Activated CD8-positive, alpha-beta memory T cell treated with anti-CD3 and anti-CD28 coated beads, Interleukin-2, amount 50 U/mL, for 1 hour (primary cell): ENCODE results near the gene AOPEP.
A peak's percentile ranks its signal among the peaks of the same experiment; 100 is the strongest.

ENCODE experiments used
- DNase-seq: peaks from one replicate; pipeline ENCODE4 v3.0.0-alpha.2; 2020; ENCODE audit errors: extremely low read depth

AOPEP gene

GRCh38 chr9:94726495-94727191 is at the start of gene AOPEP:
AOPEP (plus strand) TSS chr9:94726699; CDS start chr9:94759784, 33,085 bp downstream.
- DNase-seq, result peak; percentile 96

- no peak for DNase-seq
Observed at GRCh38 chr9:94677929-94678328, 48.6 kb upstream of the AOPEP start.

GRCh38 chr9:94679587-94679986 is 46.9 kb upstream of the AOPEP start:
- no peak for DNase-seq

- no peak for DNase-seq
Observed at GRCh38 chr9:94680020-94680419, 46.5 kb upstream of the AOPEP start.

GRCh38 chr9:94680621-94681020 is 45.9 kb upstream of the AOPEP start:
- no peak for DNase-seq

- DNase-seq, result no peak
Observed at GRCh38 chr9:94681508-94681907, 45.0 kb upstream of the AOPEP start.

GRCh38 chr9:94685359-94685758 is 41.1 kb upstream of the AOPEP start:
- no peak for DNase-seq

- no peak for DNase-seq
Observed at GRCh38 chr9:94687451-94687850, 39.0 kb upstream of the AOPEP start.

- no peak for DNase-seq
Observed at GRCh38 chr9:94690344-94690743, 36.2 kb upstream of the AOPEP start.

GRCh38 chr9:94692601-94693000 is 33.9 kb upstream of the AOPEP start:
- no peak for DNase-seq

- DNase-seq, result no peak
Observed at GRCh38 chr9:94693485-94694204, 32.9 kb upstream of the AOPEP start.

GRCh38 chr9:94696545-94696944 is 30.0 kb upstream of the AOPEP start:
- DNase-seq, result no peak

GRCh38 chr9:94697972-94698581 is 28.4 kb upstream of the AOPEP start:
- no peak for DNase-seq

- DNase-seq, result no peak
Observed at GRCh38 chr9:94699715-94700373, 26.7 kb upstream of the AOPEP start.

- DNase-seq, result no peak
Observed at GRCh38 chr9:94700445-94700844, 26.1 kb upstream of the AOPEP start.

- no peak for DNase-seq
Observed at GRCh38 chr9:94703488-94704140, 22.9 kb upstream of the AOPEP start.

GRCh38 chr9:94705162-94705702 is 21.3 kb upstream of the AOPEP start:
- DNase-seq, result no peak

GRCh38 chr9:94706922-94707321 is 19.6 kb upstream of the AOPEP start:
- no peak for DNase-seq

GRCh38 chr9:94713436-94714215 is 12.9 kb upstream of the AOPEP start:
- DNase-seq, result no peak

- DNase-seq, result no peak
Observed at GRCh38 chr9:94714494-94714893, 12.0 kb upstream of the AOPEP start.

- DNase-seq, result no peak
Observed at GRCh38 chr9:94717761-94718160, 8.7 kb upstream of the AOPEP start.
